Glomerular endothelial cell (primary cell): ENCODE results near the gene PIEZO1. TPM values are rescaled to one million over a fixed set of nuclear protein-coding genes. Genes with fewer than 3 reads are reported as not detected.

Experiments
- DNase-seq: peaks from one replicate; pipeline ENCODE4 v3.0.0-alpha.2; 2011; ENCODE audit warnings: low read depth, low spot score; ENCODE audit errors: extremely low read depth
- total RNA-seq: library from RNA; depleted of rRNA; stranded (reverse); fragments of >200 nt; gene quantifications from 2 replicates; pipeline ENCODE4 v1.2.3, GENCODE V29; 2015

PIEZO1 gene
- total RNA-seq, 1 donor from 2014 or later, result 466 TPM

GRCh38 chr16:88754109-88754911, 30.7 kb downstream of the PIEZO1 start:
- no peak for DNase-seq

- DNase-seq, result no peak
These were observed 31.4 kb downstream of the PIEZO1 start for GRCh38 chr16:88753602-88754001.

- DNase-seq, result no peak
These were observed 31.8 kb downstream of the PIEZO1 start for GRCh38 chr16:88753191-88753590.

GRCh38 chr16:88752386-88753002, 32.5 kb downstream of the PIEZO1 start:
- DNase-seq, result no peak

GRCh38 chr16:88750854-88751253, 34.2 kb downstream of the PIEZO1 start:
- no peak for DNase-seq

GRCh38 chr16:88749358-88749757, 35.7 kb downstream of the PIEZO1 start:
- DNase-seq, result no peak

GRCh38 chr16:88748364-88748763, 36.7 kb downstream of the PIEZO1 start:
- no peak for DNase-seq

- no peak for DNase-seq
These were observed 37.3 kb downstream of the PIEZO1 start for GRCh38 chr16:88747588-88748301.

GRCh38 chr16:88746506-88746905, 38.5 kb downstream of the PIEZO1 start:
- no peak for DNase-seq

- no peak for DNase-seq
These were observed 40.2 kb downstream of the PIEZO1 start for GRCh38 chr16:88744577-88745521.

- DNase-seq, result peak; percentile 9
These were observed 41.1 kb downstream of the PIEZO1 start for GRCh38 chr16:88743693-88744576.

GRCh38 chr16:88742896-88743605, 42.0 kb downstream of the PIEZO1 start:
- DNase-seq, result no peak

GRCh38 chr16:88741368-88741767, 43.7 kb downstream of the PIEZO1 start:
- DNase-seq, result no peak

GRCh38 chr16:88740727-88741055, 44.3 kb downstream of the PIEZO1 start:
- DNase-seq, result no peak

GRCh38 chr16:88739977-88740726, 44.9 kb downstream of the PIEZO1 start:
- no peak for DNase-seq

GRCh38 chr16:88739139-88739976, 45.7 kb downstream of the PIEZO1 start:
- no peak for DNase-seq
